Kidney (tissue), 14 donors: ENCODE measurements around the gene UVSSA. TPM values are rescaled to one million over a fixed set of nuclear protein-coding genes. Genes with fewer than 3 reads are reported as not detected.

ENCODE experiments used
- DNase-seq, 5 donors: peaks; one replicate each; pipeline ENCODE4 v3.0.0-alpha.2; 2013 to 2020
- FAIRE-seq: peaks from 2 replicates; lab custom pipeline; 2012; peaks lifted over from hg19 to GRCh38; lab: Jason Lieb, UNC
- H3K27ac ChIP-seq, 2 donors: one replicate each; pipeline ENCODE4 v1.7.0; 2013; ENCODE audit warnings: low read depth in 2 of 2, low read length in 2 of 2, inconsistent platforms in 1 of 2
- H3K27me3 ChIP-seq: one replicate; pipeline ENCODE4 v1.7.1; 2013; ENCODE audit warnings: low read length, inconsistent platforms; ENCODE audit not compliant: control insufficient read depth, insufficient read depth
- H3K36me3 ChIP-seq, 3 donors: one replicate each; pipeline versions ENCODE4 v1.7.0 to v1.7.1; 2013; ENCODE audit warnings: low read length in 3 of 3, control low read depth in 1 of 3, inconsistent platforms in 1 of 3; ENCODE audit not compliant: insufficient read depth in 3 of 3, control insufficient read depth in 2 of 3
- H3K4me1 ChIP-seq, 3 donors: one replicate each; pipeline versions ENCODE4 v1.7.0 to v1.7.1; 2013; ENCODE audit warnings: low read length in 3 of 3, inconsistent platforms in 1 of 3, low read depth in 1 of 3; ENCODE audit not compliant: control insufficient read depth in 2 of 3, insufficient read depth in 2 of 3
- H3K4me3 ChIP-seq, 3 donors: one replicate each; pipeline versions ENCODE4 v1.7.0 to v1.8.1; 2013; ENCODE audit warnings: low read length in 3 of 3, control low read depth in 1 of 3, inconsistent platforms in 1 of 3
- H3K9ac ChIP-seq, 3 donors: one replicate each; pipeline versions ENCODE4 v1.7.0 to v1.7.1; 2013; ENCODE audit warnings: low read length in 3 of 3, control low read depth in 1 of 3, inconsistent platforms in 1 of 3
- H3K9me3 ChIP-seq, 3 donors: one replicate each; pipeline versions ENCODE4 v1.7.0 to v1.7.1; 2013; ENCODE audit warnings: low read length in 3 of 3, control low read depth in 1 of 3, inconsistent platforms in 1 of 3; ENCODE audit not compliant: control insufficient read depth in 2 of 3, insufficient read depth in 1 of 3
- intact Hi-C: fragments of 100-400 bp; cut with DNase I; formaldehyde crosslinking; loops from one replicate; pipeline ENCODE4 v1.11.1; 2022
- polyA plus RNA-seq: library from polyadenylated mRNA; stranded (reverse); fragments of 350-450 nt; fragmentation: Illumina TruSeq; extraction: RNeasy Lipid Tissue Mini Kit (QIAGEN cat#74804); gene quantifications from one replicate; pipeline ENCODE4 v1.2.3, GENCODE V29; 2014; ENCODE audit warnings: low read depth, low replicate concordance; ENCODE audit not compliant: insufficient read depth
- total RNA-seq: library from RNA; stranded (reverse); fragmentation: NEBNext Ultra II Directional; extraction: Animal tissue kit (Norgen Biotek cat#: 25700); gene quantifications from one replicate; pipeline ENCODE4 v1.2.1, GENCODE V29; 2021
- TF ChIP-seq, protein P1 (sequence below): IDR thresholded peaks from 3 replicates; pipeline ENCODE4 v1.5.1; 2012; ENCODE audit warnings: mild to moderate bottlenecking, moderate library complexity, borderline replicate concordance; ENCODE audit not compliant: insufficient read depth; ENCODE audit errors: extremely low read depth
- donor health status: control.
- donor health status: control.
- donor health status: control.
- donor health status: control.
- donor health status: control.
- donor health status: DM: yes; HTN: yes; CAD: no.
- donor health status: Normal renal cell carcinoma (clear cell type).

UVSSA gene
- total and polyA plus RNA-seq, 2 donors from 2014 or later: 5.2 to 32.5 TPM

DNA sequence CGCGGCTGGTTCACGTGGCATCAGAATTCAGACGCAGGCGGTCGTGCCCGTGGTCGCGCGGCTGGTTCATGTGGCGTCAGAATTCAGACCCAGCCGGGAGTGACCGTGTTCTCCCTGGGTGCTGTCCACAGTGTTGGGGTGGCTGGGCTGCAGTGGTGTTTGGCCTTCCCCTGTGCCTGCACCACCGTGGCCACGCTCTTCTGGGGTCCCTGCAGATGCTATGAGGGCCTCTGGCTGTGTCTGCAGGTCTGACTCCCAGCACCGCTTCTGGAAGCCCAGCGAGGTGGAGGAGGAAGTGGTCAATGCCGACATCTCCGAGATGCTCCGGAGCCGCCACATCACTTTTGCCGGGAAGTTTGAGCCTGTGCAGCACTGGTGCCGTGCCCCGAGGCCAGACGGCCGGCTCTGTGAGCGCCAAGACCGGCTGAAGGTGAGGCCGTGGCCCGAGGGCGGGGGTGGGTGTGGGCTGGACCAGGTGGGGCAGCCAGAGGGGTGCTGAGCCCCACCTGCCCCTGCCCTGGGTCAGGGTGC, 32.9 kb downstream of the UVSSA start:
- intact Hi-C loops: no loop called here
- FAIRE-seq: no peak
- Histone ChIP-seq H3K4me1 (no peaks in the 10 kb centered on the region), H3K4me3 (no peak overlapping the region), H3K27ac (no peak overlapping the region), H3K9me3 (no peaks in the 10 kb centered on the region), H3K9ac (no peak overlapping the region), H3K27me3 (no peaks in the 10 kb centered on the region), H3K36me3 (peaks cover 0 to 3% (median 2%) of the 10 kb centered on the region in 3 donors)
- DNase-seq: peak in 1 of 5 donors; percentile 56
- TF ChIP-seq, protein P1, sequence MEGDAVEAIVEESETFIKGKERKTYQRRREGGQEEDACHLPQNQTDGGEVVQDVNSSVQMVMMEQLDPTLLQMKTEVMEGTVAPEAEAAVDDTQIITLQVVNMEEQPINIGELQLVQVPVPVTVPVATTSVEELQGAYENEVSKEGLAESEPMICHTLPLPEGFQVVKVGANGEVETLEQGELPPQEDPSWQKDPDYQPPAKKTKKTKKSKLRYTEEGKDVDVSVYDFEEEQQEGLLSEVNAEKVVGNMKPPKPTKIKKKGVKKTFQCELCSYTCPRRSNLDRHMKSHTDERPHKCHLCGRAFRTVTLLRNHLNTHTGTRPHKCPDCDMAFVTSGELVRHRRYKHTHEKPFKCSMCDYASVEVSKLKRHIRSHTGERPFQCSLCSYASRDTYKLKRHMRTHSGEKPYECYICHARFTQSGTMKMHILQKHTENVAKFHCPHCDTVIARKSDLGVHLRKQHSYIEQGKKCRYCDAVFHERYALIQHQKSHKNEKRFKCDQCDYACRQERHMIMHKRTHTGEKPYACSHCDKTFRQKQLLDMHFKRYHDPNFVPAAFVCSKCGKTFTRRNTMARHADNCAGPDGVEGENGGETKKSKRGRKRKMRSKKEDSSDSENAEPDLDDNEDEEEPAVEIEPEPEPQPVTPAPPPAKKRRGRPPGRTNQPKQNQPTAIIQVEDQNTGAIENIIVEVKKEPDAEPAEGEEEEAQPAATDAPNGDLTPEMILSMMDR: no peak

DNA sequence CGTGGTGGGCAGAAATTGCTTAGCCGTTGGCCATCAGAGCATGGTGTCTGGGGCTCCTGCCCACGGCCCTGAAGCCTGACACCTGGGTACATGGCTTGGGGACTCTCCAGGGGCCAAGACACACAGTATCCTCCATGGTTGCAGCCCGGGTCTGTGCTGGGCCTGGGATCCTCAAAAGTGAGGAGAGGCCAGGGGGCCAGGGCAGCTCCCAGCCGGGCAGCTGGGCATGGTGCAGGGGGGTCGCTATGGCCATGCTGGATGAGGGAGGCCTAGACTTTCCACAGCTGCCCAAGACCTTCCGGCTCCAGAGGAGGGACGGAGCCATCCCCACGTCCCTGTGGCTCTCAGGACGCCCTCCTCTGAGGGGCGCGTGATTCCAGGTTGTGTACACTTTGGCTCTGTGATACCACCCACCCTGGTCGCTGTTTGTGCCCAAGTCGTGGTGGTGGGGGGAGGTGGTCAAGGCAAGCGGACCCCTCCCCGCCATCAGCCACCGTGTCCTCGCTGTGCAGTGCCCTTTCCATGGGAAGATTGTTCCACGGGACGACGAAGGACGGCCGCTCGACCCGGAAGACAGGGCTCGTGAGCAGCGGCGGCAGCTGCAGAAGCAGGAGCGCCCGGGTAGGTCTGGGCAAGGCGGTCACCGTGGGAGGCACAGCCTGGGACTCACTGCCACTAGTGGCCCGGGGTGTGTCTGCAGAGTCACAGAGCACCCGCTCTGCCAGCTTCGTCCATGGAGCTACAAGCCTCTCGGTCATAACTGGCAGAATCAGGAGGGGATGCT, 33.6 kb downstream of the UVSSA start:
- FAIRE-seq (no peak), DNase-seq (peak in 1 of 5 donors; percentile 62)
- TF ChIP-seq, protein P1: no peak
- Histone ChIP-seq H3K36me3 (peaks cover 0 to 3% (median 2%) of the 10 kb centered on the region in 3 donors), H3K9me3 (no peaks in the 10 kb centered on the region), H3K27me3 (no peaks in the 10 kb centered on the region), H3K4me1 (no peaks in the 10 kb centered on the region), H3K27ac (no peak overlapping the region), H3K4me3 (no peak overlapping the region), H3K9ac (no peak overlapping the region)
- intact Hi-C loops: no loop called here

DNA sequence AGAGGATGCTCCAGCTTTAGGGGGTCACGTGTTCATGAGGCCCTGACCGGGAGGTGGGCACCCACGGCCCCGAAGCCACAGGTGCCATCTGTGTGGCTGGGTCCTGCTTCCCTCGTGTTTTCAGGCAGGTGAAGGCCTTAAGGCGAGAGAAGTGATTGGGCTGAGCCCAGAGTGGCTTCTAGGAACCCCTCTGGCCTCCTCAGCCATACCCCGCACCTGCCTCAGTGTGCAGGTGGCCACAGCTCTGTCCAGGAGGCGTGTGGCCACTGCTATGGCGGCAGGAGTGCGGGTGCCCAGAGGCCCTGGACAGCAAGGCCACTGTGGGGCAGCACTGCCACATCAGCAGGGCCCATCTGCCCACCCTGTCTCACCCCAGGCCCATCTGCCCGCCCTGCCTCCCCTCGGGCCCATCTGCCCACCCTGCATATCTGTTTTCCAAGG, 34.2 kb downstream of the UVSSA start:
- Histone ChIP-seq H3K27ac (no peak overlapping the region), H3K27me3 (no peaks in the 10 kb centered on the region), H3K4me1 (no peaks in the 10 kb centered on the region), H3K4me3 (no peak overlapping the region), H3K9me3 (no peaks in the 10 kb centered on the region), H3K9ac (no peak overlapping the region), H3K36me3 (peaks cover under 1 to 4% (median 3%) of the 10 kb centered on the region in 3 donors)
- peak in 1 of 5 donors; percentile 55 for DNase-seq
- TF ChIP-seq, protein P1: no peak
- no peak for FAIRE-seq
- intact Hi-C loops: no loop called here
